Ishikawa (cell line): ENCODE data around the gene SGO1.

Source experiments
- CEBPB ChIP-seq: IDR thresholded peaks from 2 replicates; pipeline ENCODE4 v1.6.1; 2012
- CREB1 ChIP-seq: IDR thresholded peaks from 2 replicates; pipeline ENCODE4 v1.6.1; 2012; ENCODE audit warnings: low read depth
- EGR1 ChIP-seq: IDR thresholded peaks from 2 replicates; pipeline ENCODE4 v1.6.1; 2012
- EP300 ChIP-seq: IDR thresholded peaks from 2 replicates; pipeline ENCODE4 v1.6.1; 2012; ENCODE audit warnings: borderline replicate concordance
- FOXM1 ChIP-seq: IDR thresholded peaks from 2 replicates; pipeline ENCODE4 v1.6.1; 2012; ENCODE audit warnings: low read depth, borderline replicate concordance
- MAX ChIP-seq: IDR thresholded peaks from 2 replicates; pipeline ENCODE4 v1.6.1; 2012
- NFIC ChIP-seq: IDR thresholded peaks from 2 replicates; pipeline ENCODE4 v1.6.1; 2012
- RAD21 ChIP-seq: IDR thresholded peaks from 2 replicates; pipeline ENCODE4 v1.6.1; 2012; ENCODE audit warnings: low read depth
- REST ChIP-seq: IDR thresholded peaks from 2 replicates; pipeline ENCODE4 v1.6.1; 2012; ENCODE audit warnings: low read depth, mild to moderate bottlenecking
- TAF1 ChIP-seq: IDR thresholded peaks from 2 replicates; pipeline ENCODE4 v1.6.1; 2012; ENCODE audit warnings: low read depth, mild to moderate bottlenecking
- TCF12 ChIP-seq: IDR thresholded peaks from 2 replicates; pipeline ENCODE4 v1.6.1; 2012; ENCODE audit warnings: low read depth
- TEAD4 ChIP-seq: IDR thresholded peaks from 2 replicates; pipeline ENCODE4 v1.6.1; 2012
- USF1 ChIP-seq: IDR thresholded peaks from 2 replicates; pipeline ENCODE4 v1.6.1; 2012
- YY1 ChIP-seq: IDR thresholded peaks from 2 replicates; pipeline ENCODE4 v1.6.1; 2012; ENCODE audit warnings: low read depth
- ZBTB7A ChIP-seq: IDR thresholded peaks from 2 replicates; pipeline ENCODE4 v1.6.1; 2012; ENCODE audit warnings: low read depth

SGO1 gene

GRCh38 chr3:20147361-20147760, 38.6 kb downstream of the SGO1 start:
- no peak for TF ChIP-seq USF1
- no peak for TF ChIP-seq YY1
- TF ChIP-seq TAF1, result no peak
- TF ChIP-seq CREB1, result no peak
- no peak for TF ChIP-seq RAD21
- TF ChIP-seq FOXM1, result no peak
- TF ChIP-seq CEBPB, result no peak
- TF ChIP-seq EGR1, result no peak
- TF ChIP-seq MAX, result no peak
- TF ChIP-seq EP300, result no peak
- no peak for TF ChIP-seq TEAD4
- no peak for TF ChIP-seq NFIC
- TF ChIP-seq TCF12, result no peak
- no peak for TF ChIP-seq ZBTB7A
- TF ChIP-seq REST, result no peak

GRCh38 chr3:20146301-20146700, 39.7 kb downstream of the SGO1 start:
- no peak for TF ChIP-seq TEAD4
- TF ChIP-seq ZBTB7A, result no peak
- TF ChIP-seq EGR1, result no peak
- TF ChIP-seq NFIC, result no peak
- TF ChIP-seq TCF12, result no peak

GRCh38 chr3:20145874-20146273, 40.1 kb downstream of the SGO1 start:
- TF ChIP-seq EGR1 (no peak), EP300 (no peak), CREB1 (no peak), NFIC (no peak), CEBPB (no peak), TEAD4 (no peak), MAX (no peak), REST (no peak), ZBTB7A (no peak), YY1 (no peak), FOXM1 (no peak), TAF1 (no peak)

- TF ChIP-seq EP300 (no peak), ZBTB7A (no peak), EGR1 (no peak), RAD21 (no peak), NFIC (no peak), YY1 (no peak), CREB1 (no peak), CEBPB (no peak), REST (no peak)
Observed at GRCh38 chr3:20143519-20143918, 42.5 kb downstream of the SGO1 start.

GRCh38 chr3:20142517-20142916, 43.5 kb downstream of the SGO1 start:
- TF ChIP-seq TAF1 (no peak), REST (no peak)
